ENCODE measurements around the gene RAD51AP1. TPM values are rescaled to one million over a fixed set of nuclear protein-coding genes. Genes with fewer than 3 reads are reported as not detected.
"Not testable (repeated sequence)": the region's sequence is repeated elsewhere in the genome, so short reads cannot be mapped to it uniquely, and the experiment has no call there.

RAD51AP1 gene
- 10 to 100 TPM; 43.9 to 56.7 TPM for total RNA-seq

DNA sequence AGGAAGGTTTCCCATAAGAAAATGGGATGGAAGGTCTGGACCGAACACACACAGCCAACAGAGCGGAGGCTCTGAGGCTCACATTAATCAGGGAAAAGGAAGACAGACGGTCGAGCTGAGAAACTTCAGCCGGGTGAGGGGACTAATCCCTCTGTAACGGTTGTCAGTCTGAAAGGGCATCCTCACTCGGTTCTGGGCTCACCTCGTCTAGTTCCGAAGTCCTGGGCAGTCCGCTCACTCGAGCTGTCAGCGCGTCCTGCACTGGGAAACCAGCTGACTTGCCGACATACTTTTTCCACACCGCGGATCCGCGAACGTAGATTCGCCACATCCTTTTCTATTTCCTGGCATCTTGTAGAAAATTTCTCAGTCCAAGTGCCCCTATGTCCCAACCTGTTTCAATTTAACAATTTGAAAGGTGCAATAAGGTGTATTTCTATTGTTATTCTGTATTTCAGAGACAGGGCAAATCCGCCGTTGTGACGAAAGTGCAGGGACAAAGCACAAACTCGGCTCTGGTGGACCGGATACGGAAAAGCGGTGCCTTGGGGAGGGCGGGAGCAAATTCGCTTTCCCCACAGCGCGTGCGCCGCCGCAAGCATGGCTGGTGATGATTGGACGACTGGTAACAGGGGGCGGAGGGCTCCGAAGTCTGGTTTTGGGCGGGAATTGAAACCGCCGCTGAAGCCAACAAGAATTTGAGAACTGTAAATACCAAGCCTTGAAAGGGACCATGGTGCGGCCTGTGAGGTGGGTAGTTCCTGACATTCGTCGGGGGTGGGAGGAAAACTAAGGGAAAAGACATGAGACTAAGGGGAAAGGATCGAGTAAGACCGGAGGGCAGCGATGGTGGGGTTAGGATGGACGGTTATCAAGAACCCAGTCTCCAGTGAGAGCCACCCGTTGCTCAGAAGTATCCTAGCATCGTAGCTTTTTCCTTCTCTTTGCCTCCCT lies at the start of gene RAD51AP1:
Gene RAD51AP1, plus strand, starts transcription at position 684 of the 954 bp plus-strand sequence. Its CDS starts 50 bp downstream, at position 734.
- Mint-ChIP-seq H3K4me3 (peak within 1 kb of the TSS; percentile 92), H3K27me3 (no peaks in the 10 kb centered on the region), H3K9me3 (no peaks in the 10 kb centered on the region), H3K27ac (peak within 1 kb of the TSS; percentile 99), H3K36me3 (ENCODE audit: low read depth) (peaks cover 49% of the 10 kb centered on the region), H3K4me1 (peaks cover 16% of the 10 kb centered on the region)
- ATAC-seq (replicated peaks), result peak; percentile 99

GRCh38 chr12:4489556-4489955 lies 49.1 kb upstream of the RAD51AP1 start:
- no peak overlapping the region for H3K4me3 Mint-ChIP-seq
- H3K27ac Mint-ChIP-seq, result no peak overlapping the region
- no peaks in the 10 kb centered on the region for H3K9me3 Mint-ChIP-seq
- no peak for ATAC-seq (replicated peaks)
- peaks cover 5% of the 10 kb centered on the region for H3K4me1 Mint-ChIP-seq
- H3K27me3 Mint-ChIP-seq, result no peaks in the 10 kb centered on the region
- peaks cover 42% of the 10 kb centered on the region for H3K36me3 Mint-ChIP-seq (ENCODE audit: low read depth)

- H3K27me3 Mint-ChIP-seq, result no peaks in the 10 kb centered on the region
Observed at GRCh38 chr12:4490973-4491372, 47.7 kb upstream of the RAD51AP1 start.

DNA sequence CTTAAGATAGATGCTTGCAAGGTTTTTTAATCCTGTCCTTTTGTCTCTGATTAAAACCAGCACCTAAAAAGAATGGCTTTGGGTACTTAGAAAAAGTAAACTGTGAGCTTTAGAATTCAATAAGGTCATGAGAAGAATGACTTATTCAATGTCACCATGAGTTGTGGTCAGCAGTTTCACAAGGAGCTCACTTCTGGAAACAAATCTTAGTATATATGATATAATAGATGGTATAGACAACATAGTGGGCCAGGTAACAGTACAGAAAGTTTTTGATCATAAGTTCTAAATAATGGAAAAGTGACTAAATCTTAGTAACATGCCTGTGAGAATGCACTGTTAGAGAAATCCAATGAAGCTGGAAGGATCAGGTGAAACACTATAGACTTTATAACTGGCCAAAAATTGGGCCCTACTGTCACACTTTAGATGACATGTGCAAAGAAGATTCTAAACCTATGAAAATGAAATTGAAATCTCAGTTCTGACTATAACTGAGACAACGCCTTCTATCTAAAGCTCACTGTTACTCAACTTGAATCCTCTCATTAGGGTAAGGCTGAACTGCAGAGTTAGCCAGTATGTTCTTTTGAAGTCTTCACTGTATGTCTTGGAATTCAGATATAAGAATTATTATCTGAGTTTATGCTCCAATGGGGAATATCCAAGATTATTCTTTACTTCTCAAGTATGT lies 42.4 kb upstream of the RAD51AP1 start:
- peak overlapping the region; percentile 20 for H3K27ac Mint-ChIP-seq
- ATAC-seq (replicated peaks), result peak; percentile 95
- H3K27me3 Mint-ChIP-seq, result no peaks in the 10 kb centered on the region
- H3K36me3 Mint-ChIP-seq (ENCODE audit: low read depth), result peaks cover 65% of the 10 kb centered on the region
- no peaks in the 10 kb centered on the region for H3K9me3 Mint-ChIP-seq
- H3K4me1 Mint-ChIP-seq, result peaks cover 11% of the 10 kb centered on the region
- no peak overlapping the region for H3K4me3 Mint-ChIP-seq

More at GRCh38 chr12:4490973-4491372, 47.7 kb upstream of the RAD51AP1 start:
- H3K27ac Mint-ChIP-seq, result no peak overlapping the region
- H3K36me3 Mint-ChIP-seq (ENCODE audit: low read depth), result peaks cover 49% of the 10 kb centered on the region
- peaks cover 5% of the 10 kb centered on the region for H3K4me1 Mint-ChIP-seq
- no peaks in the 10 kb centered on the region for H3K9me3 Mint-ChIP-seq
- H3K4me3 Mint-ChIP-seq, result no peak overlapping the region
- ATAC-seq (replicated peaks), result no peak

GRCh38 chr12:4499186-4499585 lies 39.5 kb upstream of the RAD51AP1 start:
- no peaks in the 10 kb centered on the region for H3K9me3 Mint-ChIP-seq
- peaks cover 81% of the 10 kb centered on the region for H3K36me3 Mint-ChIP-seq (ENCODE audit: low read depth)
- H3K4me1 Mint-ChIP-seq, result peaks cover 7% of the 10 kb centered on the region
- H3K27me3 Mint-ChIP-seq, result no peaks in the 10 kb centered on the region
- H3K4me3 Mint-ChIP-seq, result no peak overlapping the region
- no peak for ATAC-seq (replicated peaks)
- H3K27ac Mint-ChIP-seq, result no peak overlapping the region

- Mint-ChIP-seq H3K27ac (no peak overlapping the region), H3K4me3 (no peak overlapping the region), H3K27me3 (no peaks in the 10 kb centered on the region), H3K36me3 (ENCODE audit: low read depth) (peaks cover 49% of the 10 kb centered on the region), H3K9me3 (no peaks in the 10 kb centered on the region), H3K4me1 (peaks cover 18% of the 10 kb centered on the region)
- ATAC-seq (replicated peaks), result no peak
Observed at GRCh38 chr12:4505376-4505986, 33.2 kb upstream of the RAD51AP1 start.

GRCh38 chr12:4506430-4506829 lies 32.3 kb upstream of the RAD51AP1 start:
- Mint-ChIP-seq H3K4me3 (no peak overlapping the region), H3K27me3 (no peaks in the 10 kb centered on the region), H3K4me1 (peaks cover 18% of the 10 kb centered on the region), H3K27ac (peak overlapping the region; percentile 1), H3K36me3 (ENCODE audit: low read depth) (peaks cover 43% of the 10 kb centered on the region), H3K9me3 (no peaks in the 10 kb centered on the region)
- ATAC-seq (replicated peaks), result no peak

DNA sequence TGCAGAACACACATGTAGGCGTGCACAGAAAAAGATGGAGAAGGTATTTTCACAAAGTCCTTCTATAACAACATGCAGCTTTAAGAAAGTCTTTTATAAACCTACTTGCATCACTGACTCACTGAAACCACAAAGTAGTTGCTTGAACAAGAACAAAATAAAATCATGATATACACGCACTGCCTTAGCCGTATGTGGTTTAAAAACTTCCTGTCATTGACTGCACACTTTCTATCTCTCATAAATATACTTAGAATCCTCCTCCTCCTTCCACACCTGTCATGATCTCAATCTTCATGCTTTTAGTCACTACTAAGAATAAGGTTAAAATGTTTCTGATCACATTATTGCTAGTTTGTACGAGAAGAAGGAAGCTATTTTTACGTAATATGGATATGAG lies 31.8 kb upstream of the RAD51AP1 start:
- no peaks in the 10 kb centered on the region for H3K9me3 Mint-ChIP-seq
- ATAC-seq (replicated peaks), result peak; percentile 100
- H3K27me3 Mint-ChIP-seq, result no peaks in the 10 kb centered on the region
- H3K27ac Mint-ChIP-seq, result peak overlapping the region; percentile 1
- peaks cover 40% of the 10 kb centered on the region for H3K36me3 Mint-ChIP-seq (ENCODE audit: low read depth)
- peak overlapping the region; percentile 33 for H3K4me3 Mint-ChIP-seq
- peaks cover 18% of the 10 kb centered on the region for H3K4me1 Mint-ChIP-seq

GRCh38 chr12:4508503-4508902 lies 30.2 kb upstream of the RAD51AP1 start:
- Mint-ChIP-seq H3K4me1 (peaks cover 18% of the 10 kb centered on the region), H3K36me3 (ENCODE audit: low read depth) (peaks cover 28% of the 10 kb centered on the region)
- not testable (repeated sequence) for ATAC-seq (replicated peaks); H3K27me3 Mint-ChIP-seq; H3K27ac Mint-ChIP-seq; H3K9me3 Mint-ChIP-seq; H3K4me3 Mint-ChIP-seq

GRCh38 chr12:4509269-4509668 lies 29.4 kb upstream of the RAD51AP1 start:
- H3K4me3 Mint-ChIP-seq; H3K27me3 Mint-ChIP-seq; H3K27ac Mint-ChIP-seq; ATAC-seq (replicated peaks); H3K9me3 Mint-ChIP-seq: not testable (repeated sequence)
- Mint-ChIP-seq H3K4me1 (peaks cover 18% of the 10 kb centered on the region), H3K36me3 (ENCODE audit: low read depth) (peaks cover 20% of the 10 kb centered on the region)

GRCh38 chr12:4518106-4518728 lies 20.5 kb upstream of the RAD51AP1 start:
- no peak for ATAC-seq (replicated peaks)
- H3K27ac Mint-ChIP-seq, result no peak overlapping the region

DNA sequence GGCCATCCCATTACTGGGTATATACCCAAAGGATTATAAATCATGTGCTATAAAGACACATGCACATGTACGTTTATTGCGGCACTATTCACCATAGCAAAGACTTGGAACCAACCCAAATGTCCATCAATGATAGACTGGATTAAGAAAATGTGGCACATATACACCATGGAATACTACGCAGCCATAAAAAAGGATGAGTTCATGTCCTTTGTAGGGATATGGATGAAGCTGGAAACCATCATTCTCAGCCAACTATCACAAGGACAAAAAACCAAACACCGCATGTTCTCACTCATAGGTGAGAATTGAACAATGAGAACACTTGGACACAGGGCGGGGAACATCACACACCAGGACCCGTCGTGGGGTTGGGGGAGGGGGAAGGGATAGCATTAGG lies 15.2 kb upstream of the RAD51AP1 start:
- not testable (repeated sequence) for H3K4me1 Mint-ChIP-seq; H3K9me3 Mint-ChIP-seq; H3K4me3 Mint-ChIP-seq; H3K27me3 Mint-ChIP-seq; H3K27ac Mint-ChIP-seq; ATAC-seq (replicated peaks)
- H3K36me3 Mint-ChIP-seq (ENCODE audit: low read depth), result peaks cover 82% of the 10 kb centered on the region

More at GRCh38 chr12:4518106-4518728, 20.5 kb upstream of the RAD51AP1 start:
- Mint-ChIP-seq H3K4me3 (no peak overlapping the region), H3K27me3 (no peaks in the 10 kb centered on the region), H3K36me3 (ENCODE audit: low read depth) (peaks cover 66% of the 10 kb centered on the region), H3K4me1 (no peaks in the 10 kb centered on the region), H3K9me3 (no peaks in the 10 kb centered on the region)

- Mint-ChIP-seq H3K9me3 (no peaks in the 10 kb centered on the region), H3K4me3 (no peak overlapping the region), H3K36me3 (ENCODE audit: low read depth) (peaks cover 57% of the 10 kb centered on the region), H3K4me1 (peaks cover 4% of the 10 kb centered on the region), H3K27me3 (no peaks in the 10 kb centered on the region), H3K27ac (no peak overlapping the region)
- no peak for ATAC-seq (replicated peaks)
Observed at GRCh38 chr12:4526923-4527546, 11.7 kb upstream of the RAD51AP1 start.

- no peak overlapping the region for H3K27ac Mint-ChIP-seq
- H3K4me3 Mint-ChIP-seq, result no peak overlapping the region
- H3K9me3 Mint-ChIP-seq, result no peaks in the 10 kb centered on the region
- ATAC-seq (replicated peaks), result no peak
- H3K4me1 Mint-ChIP-seq, result peaks cover 4% of the 10 kb centered on the region
- peaks cover 37% of the 10 kb centered on the region for H3K36me3 Mint-ChIP-seq (ENCODE audit: low read depth)
- no peaks in the 10 kb centered on the region for H3K27me3 Mint-ChIP-seq
Observed at GRCh38 chr12:4530160-4530559, 8.5 kb upstream of the RAD51AP1 start.

All from activated T-helper 17 cell treated with anti-CD3 and anti-CD28 coated beads, Interleukin-2, amount 50 U/mL, for 72 hours (primary cell).